DMS79 (cell line): Measurements from ENCODE around the gene GARNL3.

Experiments used
- DNase-seq: peaks from one replicate; lab custom pipeline; 2025; lab: John Stamatoyannopoulos, UW

Gene GARNL3

DNA sequence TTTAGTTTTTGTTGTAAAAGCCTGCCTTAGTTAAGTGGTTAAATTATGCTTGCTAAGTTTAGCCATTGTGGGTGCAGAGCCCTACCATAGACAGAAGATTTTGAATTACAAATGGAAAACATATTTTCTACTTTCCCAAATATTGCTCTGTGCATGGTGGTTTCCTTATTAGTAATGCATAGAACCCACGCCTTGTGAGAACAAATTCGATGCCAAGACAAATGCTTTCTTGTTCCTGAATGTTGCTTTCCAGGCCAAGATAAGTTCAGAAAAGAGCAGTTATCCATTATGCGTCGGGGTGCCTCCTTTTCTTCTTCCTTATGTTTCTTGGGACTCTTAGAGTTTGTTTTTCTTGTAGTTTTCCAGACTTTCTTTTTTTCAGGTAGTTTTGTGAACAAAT is 31.0 kb upstream of the GARNL3 start:
- no peak for DNase-seq

DNA sequence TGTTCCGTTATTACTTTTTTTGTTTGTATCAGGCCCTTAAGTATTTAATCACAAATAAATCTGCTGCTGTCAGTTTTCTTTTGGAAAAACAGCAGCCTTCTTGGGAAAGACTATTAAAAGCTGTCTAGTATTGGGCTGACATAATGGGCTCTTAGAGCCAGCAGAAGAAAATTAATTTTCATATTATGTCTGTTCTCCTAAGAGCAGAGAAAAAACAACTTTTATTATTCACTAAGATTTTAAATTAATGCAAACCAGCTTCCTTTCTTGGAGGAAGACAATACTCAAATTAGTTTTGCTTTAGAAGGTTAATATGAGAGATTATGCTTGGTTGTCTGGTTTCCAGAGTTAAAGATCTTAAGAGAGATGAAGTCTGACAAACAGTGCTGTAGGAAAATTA is 30.6 kb upstream of the GARNL3 start:
- DNase-seq: no peak

DNA sequence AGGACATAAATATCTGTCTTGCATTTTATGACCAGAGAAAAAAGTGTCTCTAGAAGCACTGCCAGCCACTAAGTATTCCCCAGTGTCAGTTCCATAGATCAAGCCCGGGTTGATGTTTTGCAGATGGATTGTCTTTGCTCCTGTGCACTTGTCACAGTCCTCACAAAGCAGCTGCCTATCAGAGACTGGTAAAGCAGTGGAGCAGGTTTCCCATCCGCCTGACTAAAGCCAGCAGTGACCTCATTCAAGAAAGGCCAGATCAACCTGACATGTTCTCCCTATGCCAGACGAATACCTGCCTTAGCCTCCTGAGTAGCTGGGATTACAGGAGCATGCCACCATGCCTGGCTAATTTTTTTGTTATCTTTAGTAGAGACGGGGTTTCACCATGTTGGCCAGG is 26.8 kb upstream of the GARNL3 start:
- DNase-seq: no peak

DNA sequence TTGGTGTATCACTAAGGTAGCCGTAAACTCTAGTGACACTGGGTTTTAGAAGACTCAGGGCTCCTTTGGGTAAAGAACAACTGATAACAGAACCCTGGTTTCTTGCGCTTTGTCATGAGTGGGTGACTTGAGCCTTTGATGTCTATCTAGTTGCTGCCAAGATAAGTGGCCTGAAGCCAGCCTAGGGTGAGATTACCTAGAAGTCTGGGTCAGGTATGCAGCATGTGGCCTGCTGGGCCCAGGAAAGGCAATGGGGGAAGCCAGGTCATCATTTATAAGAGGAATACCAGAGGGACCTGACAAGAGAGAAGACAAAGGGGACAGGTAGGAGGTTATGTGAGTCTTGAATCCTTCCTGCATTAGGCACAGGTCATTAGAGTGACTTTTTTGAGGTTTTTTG is 23.2 kb upstream of the GARNL3 start:
- DNase-seq: no peak

DNA sequence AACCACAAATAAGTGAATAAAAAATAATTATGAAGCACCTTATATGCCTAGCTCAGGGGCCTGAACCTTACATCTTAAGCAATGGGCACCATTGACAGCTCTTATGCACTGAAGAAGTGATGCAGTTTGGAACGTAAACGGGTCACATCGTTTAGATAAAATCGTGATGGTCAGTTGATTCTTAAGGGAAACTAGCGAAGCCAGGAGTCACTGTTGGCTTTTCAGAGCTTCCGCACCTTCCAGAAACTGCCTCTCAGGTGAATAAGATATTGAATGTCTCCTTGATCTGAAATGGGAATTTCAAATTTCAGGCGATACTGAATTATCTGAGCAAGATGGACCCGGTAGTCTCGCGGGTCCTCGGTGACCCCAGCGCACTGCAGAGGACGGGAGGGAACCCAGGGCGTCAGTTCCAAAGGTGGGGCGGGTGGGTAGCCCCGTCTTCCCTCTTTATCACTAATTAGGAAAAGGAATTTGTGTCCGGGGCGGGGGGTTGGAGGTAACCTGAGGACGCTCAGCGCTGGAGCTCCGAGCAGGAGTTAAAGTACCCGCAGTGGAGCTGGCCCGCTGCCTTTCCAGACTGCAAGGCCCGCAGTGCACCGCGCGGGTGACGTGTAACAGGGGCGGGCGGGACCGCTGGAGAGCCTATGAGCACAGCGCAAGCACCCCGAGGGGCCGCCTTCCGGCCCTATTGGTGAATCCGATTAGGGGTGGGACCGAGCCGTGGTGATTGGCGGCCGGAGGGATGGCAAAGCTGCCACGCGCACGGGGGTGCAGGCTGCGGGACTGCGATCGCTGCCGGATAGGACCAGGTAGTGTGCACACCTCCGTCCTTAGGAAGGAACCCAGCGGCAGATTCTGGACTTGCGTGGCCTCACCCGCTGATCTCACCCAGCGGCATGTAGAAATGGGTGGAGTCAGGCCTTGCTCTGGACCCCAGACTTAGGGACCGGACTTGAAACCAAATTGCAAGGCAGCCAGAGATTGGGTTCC is 19.7 kb upstream of the GARNL3 start:
- DNase-seq: peak; percentile 93

DNA sequence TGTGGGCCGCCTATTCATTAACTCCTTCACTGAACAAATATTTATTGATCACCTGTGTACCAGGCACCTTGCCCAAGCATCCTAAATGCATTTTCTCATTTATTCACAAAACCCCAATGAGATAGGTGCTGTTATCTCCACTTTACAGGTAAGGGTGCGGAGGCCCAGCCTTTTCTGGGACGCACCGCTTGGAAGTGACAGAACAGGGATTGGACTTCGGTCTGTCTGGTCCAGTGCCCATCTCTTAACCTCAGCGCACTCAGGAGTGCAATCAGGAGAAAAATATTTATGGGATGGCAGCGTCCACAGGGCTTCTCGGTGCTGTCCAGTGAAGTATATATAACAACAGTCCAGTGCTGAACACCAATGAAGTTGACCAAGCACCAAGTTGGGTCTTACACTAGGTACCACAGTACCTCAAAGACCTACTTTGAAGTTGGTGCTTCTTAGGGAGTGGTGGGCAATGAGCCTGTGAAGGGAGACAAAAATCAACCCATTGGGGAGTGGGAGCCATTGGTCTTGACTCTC is 18.9 kb upstream of the GARNL3 start:
- no peak for DNase-seq

DNA sequence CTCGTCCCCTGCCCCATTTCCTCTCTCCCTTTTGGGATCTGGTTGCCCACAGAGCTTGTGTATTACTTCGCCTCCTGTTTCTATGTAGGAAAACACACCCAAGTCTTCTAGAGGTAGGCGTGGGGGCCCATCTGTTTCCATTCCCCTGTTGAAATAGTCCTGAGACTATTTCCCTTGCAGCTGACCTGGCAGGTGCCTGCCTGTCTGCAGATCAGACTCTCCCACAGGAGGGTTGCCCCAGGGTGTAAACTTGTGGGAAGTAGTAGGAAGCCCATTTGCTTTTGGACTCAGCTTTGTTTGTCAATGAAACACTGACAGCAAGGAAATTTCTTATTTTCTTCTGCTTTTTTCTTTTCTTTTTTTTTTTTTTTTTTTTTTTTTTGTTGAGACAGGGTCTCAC is 16.3 kb upstream of the GARNL3 start:
- DNase-seq: no peak

DNA sequence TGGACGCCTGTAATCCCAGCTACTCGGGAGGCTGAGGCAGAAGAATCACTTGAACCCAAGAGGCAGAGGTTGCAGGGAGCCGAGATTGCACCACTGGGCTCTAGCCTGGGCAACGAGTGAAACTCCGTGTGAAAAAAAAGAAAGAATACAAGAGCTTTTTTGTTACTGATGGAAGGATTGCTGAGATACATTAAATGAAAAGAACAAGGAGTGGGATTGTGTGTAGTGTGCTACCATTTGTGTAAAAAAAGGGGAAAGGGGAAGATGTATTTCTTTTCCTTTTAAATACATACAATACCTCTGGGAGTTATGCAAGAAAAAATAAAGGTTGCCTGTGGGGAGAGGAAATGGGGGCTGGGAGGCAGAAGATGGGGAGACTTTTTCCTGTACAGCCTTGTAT is 14.7 kb upstream of the GARNL3 start:
- no peak for DNase-seq

DNA sequence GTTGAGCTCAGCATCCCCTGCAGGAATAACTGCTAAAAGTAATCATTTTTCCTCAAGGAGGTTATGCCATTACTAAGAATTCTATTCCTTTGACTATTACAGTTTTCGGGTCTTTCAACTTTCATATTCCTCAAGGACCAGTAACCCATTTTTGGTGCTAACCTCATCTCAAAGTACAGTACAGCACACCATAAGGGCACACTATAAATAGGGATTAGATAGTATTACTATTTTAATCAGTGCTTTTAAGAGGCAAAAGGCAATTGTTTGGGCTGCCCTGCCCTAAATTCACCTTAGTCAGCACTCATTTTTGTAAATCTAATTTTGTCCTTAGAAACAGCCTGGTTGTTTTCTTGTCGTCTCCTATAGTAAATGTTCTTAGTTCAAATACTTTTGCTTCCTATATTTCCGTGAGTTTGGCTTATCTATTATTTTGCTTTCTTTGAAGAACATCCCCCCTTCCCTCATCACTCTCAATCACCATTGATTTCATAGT is 13.6 kb upstream of the GARNL3 start:
- DNase-seq: no peak

DNA sequence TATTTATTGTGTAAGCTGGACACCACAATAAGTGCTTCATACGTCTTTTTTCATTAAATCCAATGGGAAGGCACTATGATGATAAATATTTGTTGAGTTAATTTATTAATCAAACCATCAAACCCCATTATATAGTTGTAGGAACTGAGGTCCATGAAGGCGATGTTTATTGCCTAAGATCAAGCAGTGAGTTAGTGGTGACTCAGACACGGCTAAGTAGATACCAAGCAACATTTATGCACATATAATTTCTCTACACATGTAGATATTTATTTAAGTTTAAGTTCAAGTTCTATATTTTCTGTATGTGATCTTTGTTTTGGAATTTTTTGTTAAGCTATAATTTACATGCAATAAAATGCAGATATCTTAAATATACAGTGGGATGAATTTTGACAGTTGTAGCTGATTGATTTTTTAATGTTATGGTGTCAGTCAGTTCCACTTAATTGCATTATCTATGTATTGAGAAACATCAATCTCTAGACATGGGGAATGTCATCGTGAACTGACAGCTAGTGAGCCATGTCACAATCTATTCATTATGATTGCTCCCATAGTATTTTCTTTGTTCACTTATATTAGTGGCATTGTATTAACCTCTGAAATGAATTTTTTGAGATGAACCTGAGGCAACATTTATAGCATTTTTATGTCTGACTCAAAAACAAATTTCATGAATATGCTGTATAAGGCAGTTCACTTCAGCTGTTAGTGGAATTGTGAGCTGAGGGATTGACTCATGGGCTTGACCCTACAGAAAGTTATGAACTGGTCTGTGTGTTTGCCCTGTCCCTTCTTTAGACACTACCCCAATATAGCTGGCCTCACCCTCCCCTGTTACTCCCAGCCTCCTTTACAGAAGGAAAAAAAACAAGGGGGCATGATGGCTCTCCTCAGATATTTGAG is 11.9 kb upstream of the GARNL3 start:
- DNase-seq: no peak

DNA sequence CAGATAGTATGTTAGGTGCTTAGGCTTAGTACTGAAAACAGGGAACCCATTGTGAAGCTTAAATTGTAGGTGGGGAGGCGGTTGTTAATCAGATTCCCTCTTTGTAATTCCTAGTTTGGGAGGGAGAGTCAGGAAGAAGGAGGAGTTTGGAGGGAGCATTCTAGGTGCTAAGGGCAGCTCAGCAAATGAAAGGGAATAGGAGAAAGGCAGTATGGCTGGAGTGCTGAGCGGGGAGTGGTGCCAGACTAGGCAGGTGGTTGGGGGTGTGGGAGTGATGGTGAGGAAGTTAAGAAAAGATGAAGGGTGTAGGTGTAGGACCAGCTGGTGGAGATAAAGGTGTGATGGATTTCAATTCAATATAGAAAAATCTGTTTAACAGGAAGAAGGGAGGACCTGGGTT is 11.1 kb upstream of the GARNL3 start:
- no peak for DNase-seq

DNA sequence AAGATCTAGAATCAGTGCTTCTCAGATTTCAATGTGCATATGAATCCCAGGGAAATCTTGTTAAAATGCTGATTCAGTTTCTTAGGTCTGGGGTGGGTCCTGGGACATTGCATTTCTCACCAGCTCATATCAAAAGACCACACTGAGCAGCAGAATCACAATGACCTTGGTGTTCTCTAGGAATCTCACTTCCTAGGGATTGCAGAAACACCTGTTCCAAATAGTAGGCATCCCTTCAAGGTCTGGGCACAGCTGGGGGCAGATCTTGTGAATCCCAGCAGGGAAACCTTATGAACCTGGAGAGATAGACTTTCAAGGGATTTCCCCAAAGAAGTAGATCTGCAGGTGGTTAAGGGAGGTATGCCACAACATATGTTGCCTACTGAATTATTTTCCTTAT is 8.9 kb upstream of the GARNL3 start:
- no peak for DNase-seq

DNA sequence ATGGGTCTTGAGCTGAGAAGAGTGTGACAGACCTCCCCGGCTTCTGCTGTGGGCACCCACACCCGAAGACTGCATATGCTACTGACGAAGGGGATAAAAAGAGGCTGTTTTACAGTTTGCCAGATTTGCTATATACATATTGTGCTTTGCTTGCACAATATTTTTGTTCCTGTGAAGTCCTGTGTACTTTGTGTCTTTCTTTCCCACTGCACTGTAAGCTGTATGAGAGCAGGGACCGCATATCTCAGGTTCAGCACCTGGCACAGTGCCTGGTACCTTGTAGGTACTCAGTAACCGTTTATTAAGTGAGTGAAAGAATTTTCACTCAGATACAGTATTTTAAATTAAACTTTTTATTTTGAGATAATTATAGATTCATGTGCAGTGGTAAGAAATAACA is 8.2 kb upstream of the GARNL3 start:
- DNase-seq: no peak

DNA sequence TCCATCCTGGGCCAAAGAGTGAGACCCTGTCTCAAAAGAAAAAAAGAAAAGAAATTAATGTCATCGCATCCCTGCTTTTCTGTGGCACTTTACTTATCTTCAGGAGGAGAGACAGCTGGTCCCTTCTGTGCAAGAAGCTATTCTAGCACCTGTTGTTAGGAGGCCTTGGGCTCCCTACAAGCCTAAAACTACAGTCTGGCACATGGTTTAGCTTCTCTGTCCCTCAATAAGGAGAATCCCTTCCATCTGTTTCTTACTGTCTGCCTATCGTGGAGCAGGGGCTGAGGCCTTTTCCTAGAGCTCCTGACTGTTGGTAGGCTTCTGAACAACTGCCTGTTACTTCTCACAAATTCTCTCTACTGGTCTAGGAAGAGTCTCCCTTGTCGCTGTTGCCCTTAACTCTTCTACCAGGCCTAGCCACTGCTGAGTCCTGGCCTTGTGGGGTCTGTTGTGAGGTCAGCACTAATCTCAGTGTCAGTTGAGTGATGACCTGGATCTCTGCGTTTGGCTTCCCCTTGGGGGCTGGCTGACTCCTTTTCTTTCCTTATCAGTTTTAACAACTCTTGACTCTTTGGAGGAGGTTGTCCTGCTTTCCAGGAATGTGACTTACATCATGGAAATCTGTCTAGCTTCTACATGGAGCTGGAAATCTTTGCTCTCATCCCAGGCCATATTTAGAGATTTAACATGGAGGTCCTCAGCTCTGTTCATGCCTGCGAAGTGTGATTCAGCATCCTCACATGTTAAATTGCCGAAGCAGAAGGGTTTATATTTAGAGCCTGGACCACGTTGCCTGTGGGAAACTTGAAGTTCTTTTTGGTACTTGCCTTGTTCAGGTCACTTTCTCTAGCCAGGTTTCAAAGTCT is 5.7 kb upstream of the GARNL3 start:
- DNase-seq: no peak

DNA sequence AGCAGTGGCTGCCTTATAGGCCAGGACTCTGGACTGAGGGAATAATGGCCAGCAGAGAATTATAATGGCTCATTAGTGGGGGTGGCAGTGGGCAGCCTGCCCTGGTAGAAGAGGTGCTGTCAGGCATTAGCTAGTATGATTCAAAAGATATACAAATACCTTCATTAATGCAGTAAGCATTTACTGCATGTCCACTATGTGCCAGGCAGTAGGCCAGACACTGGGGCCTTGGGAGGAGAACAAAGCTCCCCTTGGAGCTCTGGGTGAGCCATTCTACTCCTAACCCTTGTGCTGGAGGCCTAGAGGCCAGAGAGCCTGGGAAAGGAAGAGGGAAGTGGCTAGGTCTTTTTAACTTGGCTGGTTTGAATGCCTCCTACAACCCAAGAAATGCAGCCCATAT is 2.0 kb upstream of the GARNL3 start:
- DNase-seq: no peak

DNA sequence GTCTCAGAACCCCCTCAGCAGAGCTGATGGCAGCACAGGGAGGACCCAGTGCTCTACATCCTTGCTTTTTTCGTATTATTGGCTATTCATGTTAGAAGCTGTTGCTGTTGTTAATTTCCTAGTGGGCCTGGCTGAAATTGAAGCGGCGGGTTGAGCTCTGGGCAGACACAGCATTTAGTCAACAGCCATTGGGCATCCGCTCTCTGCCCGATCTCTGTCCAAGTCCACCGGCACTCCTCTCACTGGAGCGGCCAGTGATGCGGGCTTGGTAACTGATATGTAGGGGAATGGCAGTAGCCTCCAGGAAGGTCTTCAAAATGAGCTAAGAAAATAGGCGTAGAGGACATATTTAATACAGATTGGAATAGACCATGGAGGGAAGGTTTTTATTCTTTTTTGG is 1.3 kb upstream of the GARNL3 start:
- no peak for DNase-seq

DNA sequence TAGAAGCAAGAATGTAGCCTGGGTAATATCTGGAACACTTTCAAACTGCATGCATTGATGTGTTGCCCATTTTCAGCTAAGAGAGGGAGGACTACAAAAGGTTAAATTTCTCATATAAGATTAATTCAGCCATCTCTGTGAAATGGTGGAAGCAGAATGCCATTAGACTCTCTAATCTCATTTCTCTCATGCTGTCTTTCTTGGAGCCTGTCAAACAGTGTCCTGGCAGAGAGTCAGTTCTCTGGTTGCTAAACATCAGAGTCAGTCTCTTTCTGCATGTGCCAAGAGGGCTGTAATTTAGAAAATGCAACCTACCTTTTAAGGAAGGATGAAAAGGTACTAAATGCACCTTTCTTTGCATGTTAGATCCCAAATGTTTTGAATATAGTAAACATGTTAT is 910 bp upstream of the GARNL3 start:
- DNase-seq: peak; percentile 24

DNA sequence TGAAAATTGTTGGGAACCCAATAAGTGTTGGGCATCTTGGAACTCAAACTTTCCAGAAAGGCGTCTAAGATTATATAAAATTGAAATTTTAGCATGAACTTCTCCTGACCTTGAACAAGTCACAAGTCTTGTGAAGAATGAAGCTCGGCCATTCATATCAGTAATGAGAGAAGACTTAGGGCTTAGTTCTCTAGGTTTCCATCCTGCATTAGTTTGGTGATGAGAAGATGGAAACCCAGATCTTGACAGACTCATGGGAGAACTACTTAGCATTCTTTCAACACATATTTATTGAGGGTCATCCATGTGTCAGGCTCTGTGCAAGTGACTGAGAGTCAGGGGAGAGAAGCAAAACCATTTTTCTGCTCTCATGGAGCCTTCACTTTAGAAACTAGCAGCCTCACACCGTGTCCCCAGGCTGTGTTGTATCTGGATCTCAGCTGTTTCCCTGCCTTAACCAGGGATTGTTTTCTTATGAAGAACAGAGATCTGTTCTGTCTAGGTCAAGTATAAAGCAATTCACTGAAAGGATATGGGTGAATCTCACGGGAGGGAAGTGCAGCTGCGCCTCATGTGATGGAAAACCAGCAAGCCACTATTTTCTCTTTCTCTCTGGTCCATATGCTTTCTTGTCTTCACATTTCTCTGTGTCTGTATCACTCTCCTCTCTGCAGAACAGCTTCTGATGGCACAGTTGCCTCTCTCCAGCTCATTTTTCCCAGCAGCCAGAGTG is 3.4 kb downstream of the GARNL3 start:
- no peak for DNase-seq

DNA sequence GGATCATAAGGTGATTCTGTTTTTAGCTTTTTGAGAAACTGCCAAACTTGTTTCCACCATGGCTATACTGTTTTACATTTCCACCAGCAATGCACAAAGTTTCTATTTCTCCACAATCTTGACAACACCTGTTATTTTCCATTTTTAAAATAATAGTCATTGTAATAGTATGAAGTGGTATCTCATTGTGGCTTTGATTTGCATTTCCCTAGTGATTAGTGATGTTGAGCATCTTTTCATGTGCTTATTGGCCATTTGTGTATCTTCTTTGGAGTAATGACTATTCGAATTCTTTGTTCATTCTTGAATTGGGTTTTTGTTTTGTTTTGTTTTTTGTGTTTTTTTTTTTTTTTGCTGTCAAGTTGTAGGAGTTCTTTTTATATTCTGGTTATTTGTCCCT is 4.9 kb downstream of the GARNL3 start:
- no peak for DNase-seq

DNA sequence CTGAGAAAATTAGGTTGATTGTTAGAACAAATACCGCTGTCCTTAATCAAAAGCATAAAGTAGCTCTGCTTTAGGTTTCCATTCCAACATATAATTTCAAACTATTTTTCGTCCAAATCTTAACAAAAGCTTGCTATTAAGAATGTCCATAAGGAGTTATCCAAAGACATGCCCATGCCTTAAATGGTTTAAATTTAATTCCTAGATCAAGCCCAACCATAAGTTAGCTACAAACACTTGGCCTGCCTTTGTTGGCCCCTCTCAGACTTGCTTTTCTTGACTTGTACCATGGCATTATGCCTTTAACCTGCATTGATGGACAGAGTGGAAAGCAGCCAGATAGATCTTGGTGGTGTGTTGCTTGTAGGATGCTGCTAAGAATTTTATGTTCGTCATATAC is 8.8 kb downstream of the GARNL3 start:
- no peak for DNase-seq

DNA sequence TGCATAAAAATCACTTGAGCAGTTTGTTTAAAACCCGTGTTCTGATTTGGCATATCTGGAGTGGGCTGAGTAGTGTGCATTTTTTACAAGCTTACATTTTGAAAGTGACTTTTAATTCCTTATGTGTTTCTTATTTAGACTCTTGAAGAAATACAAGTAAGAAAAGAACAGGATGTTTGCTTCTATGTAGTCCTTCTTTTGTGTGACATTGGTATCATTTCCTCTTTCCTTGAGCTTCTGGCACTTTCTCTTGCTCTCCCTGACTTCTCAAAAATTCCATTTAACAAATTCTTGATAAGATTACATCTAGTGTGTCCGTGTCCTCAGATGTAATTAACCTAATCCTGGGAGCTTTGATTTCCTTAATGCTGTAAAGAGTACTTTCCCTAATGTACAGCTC is 12.5 kb downstream of the GARNL3 start:
- DNase-seq: no peak
